DND-41 (cell line): ENCODE results near the gene MRPL49.

ENCODE experiments used
- CTCF ChIP-seq: IDR thresholded peaks from 2 replicates; pipeline ENCODE4 v1.5.1; 2012; ENCODE audit warnings: borderline replicate concordance, low read length, moderate library complexity, mild to moderate bottlenecking; ENCODE audit not compliant: poor library complexity, severe bottlenecking; ENCODE audit errors: extremely low read depth
- EZH2 ChIP-seq: IDR thresholded peaks from 3 replicates; pipeline ENCODE4 v1.6.1; 2012; ENCODE audit warnings: borderline replicate concordance, low read depth, mild to moderate bottlenecking, moderate library complexity, low read length, inconsistent platforms; ENCODE audit not compliant: severe bottlenecking

DNA sequence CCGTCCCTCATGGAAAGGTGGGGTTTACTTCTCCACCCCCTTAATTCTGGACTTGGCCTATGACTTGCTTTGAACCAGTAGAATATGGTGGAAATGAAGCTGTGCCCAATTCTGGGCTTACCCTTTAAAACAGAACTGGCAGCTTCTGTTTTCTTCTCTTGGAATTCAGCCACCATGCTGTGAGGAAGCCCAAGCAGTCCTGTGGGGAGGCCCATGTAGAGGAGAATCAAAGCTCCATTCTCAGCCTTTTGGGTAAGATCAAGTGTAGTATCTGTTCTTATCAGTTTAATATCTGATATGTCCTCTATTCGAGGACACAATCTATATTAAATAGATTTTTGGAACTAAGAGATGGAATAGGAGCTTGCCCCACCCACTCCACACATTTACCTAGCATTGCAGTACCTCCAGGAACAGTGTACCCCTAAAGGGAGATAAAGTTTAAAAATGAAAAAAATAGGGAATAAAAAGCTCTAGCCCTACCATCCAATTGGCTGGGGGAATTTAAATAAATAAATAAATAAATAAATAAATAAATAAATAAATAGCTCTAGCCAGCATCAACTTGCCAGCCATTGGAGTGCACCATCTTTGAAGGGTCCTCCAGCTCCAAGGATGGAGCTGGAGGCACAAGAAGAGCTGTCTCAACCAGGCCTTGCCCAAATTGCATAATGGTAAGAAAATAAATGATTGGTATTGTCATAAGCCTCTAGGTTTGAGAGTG lies 25.4 kb downstream of the MRPL49 start:
- TF ChIP-seq CTCF = no peak
- no peak for TF ChIP-seq EZH2
